ENCODE measurements around the gene ANKRD11.

The ANKRD11 gene

GRCh38 chr16:89318871-89319630 lies 171.3 kb downstream of the ANKRD11 start:
- TF ChIP-seq POLR2AphosphoS5 (IDR thresholded peaks at IDR 0.05; ENCODE audit: low read depth, low read length) (no peak), POU2F2 (IDR thresholded peaks at IDR 0.05; ENCODE audit: low read depth, low read length) (no peak), SPI1 (IDR thresholded peaks at IDR 0.05; ENCODE audit: low read depth, low read length) (no peak), PAX5 (IDR thresholded peaks at IDR 0.05; ENCODE audit: insufficient read depth, low read length, severe bottlenecking) (no peak), TAF1 (IDR thresholded peaks at IDR 0.05; ENCODE audit: low read depth, low read length) (no peak), POLR2A (IDR thresholded peaks at IDR 0.05; ENCODE audit: low read depth, low read length) (no peak)
- FAIRE-seq (no peak), DNase-seq (ENCODE audit: insufficient read length, low spot score) (no peak)

GRCh38 chr16:89318430-89318758 lies 172.0 kb downstream of the ANKRD11 start:
- FAIRE-seq: no peak
- no peak for DNase-seq (ENCODE audit: insufficient read length, low spot score)
- TF ChIP-seq SPI1 (IDR thresholded peaks at IDR 0.05; ENCODE audit: low read depth, low read length) (no peak), POLR2A (IDR thresholded peaks at IDR 0.05; ENCODE audit: low read depth, low read length) (no peak), POLR2AphosphoS5 (IDR thresholded peaks at IDR 0.05; ENCODE audit: low read depth, low read length) (no peak), PAX5 (IDR thresholded peaks at IDR 0.05; ENCODE audit: insufficient read depth, low read length, severe bottlenecking) (no peak), TAF1 (IDR thresholded peaks at IDR 0.05; ENCODE audit: low read depth, low read length) (no peak), POU2F2 (IDR thresholded peaks at IDR 0.05; ENCODE audit: low read depth, low read length) (no peak)

GRCh38 chr16:89317729-89318429 lies 172.5 kb downstream of the ANKRD11 start:
- TF ChIP-seq POLR2AphosphoS5 (IDR thresholded peaks at IDR 0.05; ENCODE audit: low read depth, low read length): no peak
- no peak for TF ChIP-seq POLR2A (IDR thresholded peaks at IDR 0.05; ENCODE audit: low read depth, low read length)
- no peak for TF ChIP-seq SPI1 (IDR thresholded peaks at IDR 0.05; ENCODE audit: low read depth, low read length)
- no peak for TF ChIP-seq TAF1 (IDR thresholded peaks at IDR 0.05; ENCODE audit: low read depth, low read length)
- no peak for TF ChIP-seq PAX5 (IDR thresholded peaks at IDR 0.05; ENCODE audit: insufficient read depth, low read length, severe bottlenecking)
- TF ChIP-seq POU2F2 (IDR thresholded peaks at IDR 0.05; ENCODE audit: low read depth, low read length): no peak
- no peak for DNase-seq (ENCODE audit: insufficient read length, low spot score)
- no peak for FAIRE-seq

DNA sequence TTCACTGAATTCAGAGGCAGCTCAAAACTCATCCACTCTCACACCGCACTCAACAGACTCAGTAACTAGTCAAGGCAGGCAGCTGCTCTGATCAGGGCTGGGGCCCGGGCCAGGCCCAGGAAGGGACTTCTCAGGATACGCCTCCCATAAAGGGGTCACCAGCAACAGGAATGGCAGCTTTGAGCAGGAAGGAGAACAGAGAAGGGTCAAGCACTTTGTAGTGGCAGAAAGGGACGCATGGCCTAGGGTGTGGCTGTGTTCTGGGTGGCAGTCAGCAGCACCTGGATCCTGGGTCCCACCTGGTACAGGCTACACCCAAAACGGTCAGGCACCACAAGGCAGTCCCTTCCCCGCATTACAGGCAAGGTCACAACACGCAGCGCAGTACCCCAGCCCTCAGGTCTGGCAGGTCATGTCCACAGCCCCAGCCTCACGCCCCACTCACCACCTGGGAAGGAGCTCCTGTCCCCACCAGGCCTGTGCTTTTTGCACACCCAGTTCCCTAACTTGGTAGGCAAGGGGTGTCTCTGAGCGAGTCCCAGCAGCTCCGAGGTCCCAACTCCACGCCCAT lies 173.2 kb downstream of the ANKRD11 start:
- no peak for DNase-seq (ENCODE audit: insufficient read length, low spot score)
- FAIRE-seq: peak; percentile 26
- TF ChIP-seq POU2F2 (IDR thresholded peaks at IDR 0.05; ENCODE audit: low read depth, low read length) (no peak), PAX5 (IDR thresholded peaks at IDR 0.05; ENCODE audit: insufficient read depth, low read length, severe bottlenecking) (no peak), SPI1 (IDR thresholded peaks at IDR 0.05; ENCODE audit: low read depth, low read length) (no peak)

DNA sequence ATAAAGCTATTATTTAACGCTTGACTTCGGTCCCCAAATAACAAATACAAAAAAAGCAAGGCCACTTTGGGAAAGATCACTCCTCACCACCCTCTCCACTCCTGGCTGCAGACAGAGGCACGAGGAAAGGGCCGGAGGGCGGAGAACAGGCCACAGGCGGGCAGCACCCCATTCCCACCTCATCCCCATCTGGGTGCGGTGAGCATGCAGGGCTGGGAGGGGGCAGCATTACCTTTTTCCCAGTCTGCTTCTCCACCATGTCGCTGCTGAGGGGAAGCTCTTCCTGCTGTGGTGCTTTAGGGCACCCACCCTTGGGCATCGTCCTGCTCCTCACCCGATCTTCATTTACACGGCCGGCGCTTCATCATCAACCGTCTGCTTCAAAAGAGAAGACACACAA lies 173.7 kb downstream of the ANKRD11 start:
- no peak for TF ChIP-seq SPI1 (IDR thresholded peaks at IDR 0.05; ENCODE audit: low read depth, low read length)
- TF ChIP-seq POLR2AphosphoS5 (IDR thresholded peaks at IDR 0.05; ENCODE audit: low read depth, low read length): no peak
- no peak for TF ChIP-seq PAX5 (IDR thresholded peaks at IDR 0.05; ENCODE audit: insufficient read depth, low read length, severe bottlenecking)
- no peak for TF ChIP-seq POU2F2 (IDR thresholded peaks at IDR 0.05; ENCODE audit: low read depth, low read length)
- no peak for TF ChIP-seq POLR2A (IDR thresholded peaks at IDR 0.05; ENCODE audit: low read depth, low read length)
- TF ChIP-seq TAF1 (IDR thresholded peaks at IDR 0.05; ENCODE audit: low read depth, low read length): no peak
- FAIRE-seq (no peak), DNase-seq (ENCODE audit: insufficient read length, low spot score) (no peak)

- TF ChIP-seq POU2F2 (IDR thresholded peaks at IDR 0.05; ENCODE audit: low read depth, low read length) (no peak), SPI1 (IDR thresholded peaks at IDR 0.05; ENCODE audit: low read depth, low read length) (peak; percentile 25; the same call in 1 of the 2 replicates), PAX5 (IDR thresholded peaks at IDR 0.05; ENCODE audit: insufficient read depth, low read length, severe bottlenecking) (no peak)
- FAIRE-seq: peak; percentile 96
- DNase-seq (ENCODE audit: insufficient read length, low spot score): peak; percentile 72
These were observed 174.4 kb downstream of the ANKRD11 start for GRCh38 chr16:89315791-89316581.

DNA sequence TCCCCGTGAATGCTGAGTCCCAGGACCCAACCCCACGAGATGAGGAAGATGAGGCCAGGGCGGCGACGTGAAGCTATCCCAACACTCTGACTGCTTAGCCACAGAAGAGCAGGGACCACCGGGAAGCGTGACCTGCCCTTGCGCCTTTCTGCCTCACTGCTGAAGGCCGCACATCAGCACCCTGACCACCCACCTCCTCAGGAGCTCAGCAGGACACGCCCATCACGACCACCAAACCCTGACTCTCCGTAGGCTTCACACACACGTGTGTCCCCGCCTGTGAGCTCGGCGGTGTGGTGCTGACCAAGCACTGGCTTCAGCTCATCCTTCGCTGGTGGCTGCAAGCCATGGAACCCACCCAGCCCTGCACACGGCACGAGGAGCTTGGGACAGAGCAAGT lies 175.1 kb downstream of the ANKRD11 start:
- FAIRE-seq (peak; percentile 47), DNase-seq (ENCODE audit: insufficient read length, low spot score) (no peak)
- TF ChIP-seq TAF1 (IDR thresholded peaks at IDR 0.05; ENCODE audit: low read depth, low read length): no peak
- no peak for TF ChIP-seq POLR2AphosphoS5 (IDR thresholded peaks at IDR 0.05; ENCODE audit: low read depth, low read length)
- TF ChIP-seq POU2F2 (IDR thresholded peaks at IDR 0.05; ENCODE audit: low read depth, low read length): no peak
- no peak for TF ChIP-seq POLR2A (IDR thresholded peaks at IDR 0.05; ENCODE audit: low read depth, low read length)
- TF ChIP-seq PAX5 (IDR thresholded peaks at IDR 0.05; ENCODE audit: insufficient read depth, low read length, severe bottlenecking): no peak
- no peak for TF ChIP-seq SPI1 (IDR thresholded peaks at IDR 0.05; ENCODE audit: low read depth, low read length)

- DNase-seq (ENCODE audit: insufficient read length, low spot score) (no peak), FAIRE-seq (no peak)
- TF ChIP-seq TAF1 (IDR thresholded peaks at IDR 0.05; ENCODE audit: low read depth, low read length) (no peak), POU2F2 (IDR thresholded peaks at IDR 0.05; ENCODE audit: low read depth, low read length) (no peak), PAX5 (IDR thresholded peaks at IDR 0.05; ENCODE audit: insufficient read depth, low read length, severe bottlenecking) (no peak), POLR2AphosphoS5 (IDR thresholded peaks at IDR 0.05; ENCODE audit: low read depth, low read length) (no peak), SPI1 (IDR thresholded peaks at IDR 0.05; ENCODE audit: low read depth, low read length) (no peak), POLR2A (IDR thresholded peaks at IDR 0.05; ENCODE audit: low read depth, low read length) (no peak)
These were observed 175.5 kb downstream of the ANKRD11 start for GRCh38 chr16:89314854-89315253.

- FAIRE-seq (no peak), DNase-seq (ENCODE audit: insufficient read length, low spot score) (no peak)
- TF ChIP-seq SPI1 (IDR thresholded peaks at IDR 0.05; ENCODE audit: low read depth, low read length) (no peak), PAX5 (IDR thresholded peaks at IDR 0.05; ENCODE audit: insufficient read depth, low read length, severe bottlenecking) (no peak), POLR2A (IDR thresholded peaks at IDR 0.05; ENCODE audit: low read depth, low read length) (no peak), POLR2AphosphoS5 (IDR thresholded peaks at IDR 0.05; ENCODE audit: low read depth, low read length) (no peak), TAF1 (IDR thresholded peaks at IDR 0.05; ENCODE audit: low read depth, low read length) (no peak), POU2F2 (IDR thresholded peaks at IDR 0.05; ENCODE audit: low read depth, low read length) (no peak)
These were observed 176.0 kb downstream of the ANKRD11 start for GRCh38 chr16:89314357-89314756.
